ENCODE results near the gene CNTNAP5. TPM values are rescaled to one million over a fixed set of nuclear protein-coding genes. Genes with fewer than 3 reads are reported as not detected.

Gene CNTNAP5
- total RNA-seq, 1 experiment from 2014 or later, result not detected

DNA sequence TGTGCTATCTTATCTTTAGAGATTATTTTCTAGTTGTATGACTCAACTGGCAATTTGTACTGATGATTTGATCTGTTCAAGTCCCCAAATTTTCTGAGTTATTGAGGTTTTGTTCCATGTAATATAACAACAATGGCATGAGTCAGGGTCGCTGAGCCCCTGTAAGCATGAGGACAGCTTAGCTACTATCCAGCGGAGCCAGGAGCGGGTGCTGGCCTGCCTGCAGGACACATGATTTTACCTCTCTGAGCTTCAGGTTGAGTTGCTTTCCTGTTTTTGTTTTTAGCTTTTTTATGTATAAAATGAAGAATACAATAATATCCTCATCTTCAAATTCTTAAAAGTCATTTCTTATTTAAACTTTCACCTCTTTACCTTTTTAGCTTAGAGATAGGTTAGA lies 561.1 kb downstream of the CNTNAP5 start:
- in situ Hi-C loops (cut with HindIII; ENCODE audit: low pct_unique_long_range_greater_than_20kb, low sequenced_read_pairs), result no loop called here
- BruUV-seq (replicated peaks), result no TSS peak
- no peak for ATAC-seq

DNA sequence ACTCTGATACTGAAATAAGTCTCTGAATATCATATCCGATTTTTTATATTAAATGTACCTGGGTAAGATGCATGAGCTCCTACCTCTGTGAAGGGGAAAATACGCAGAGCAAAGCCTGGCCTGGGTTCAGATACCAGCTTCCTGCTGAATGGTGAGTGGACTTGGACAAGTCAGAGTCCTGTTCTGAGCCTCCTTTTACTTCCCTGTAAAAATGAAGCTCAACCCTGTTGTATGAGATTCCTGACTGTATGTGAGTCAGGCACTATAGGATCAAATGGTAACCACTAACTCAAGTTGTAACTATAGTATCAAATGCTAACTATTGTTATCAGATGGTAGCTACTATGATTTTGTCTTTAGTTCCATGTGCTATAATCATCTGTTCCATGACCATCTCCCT lies 561.7 kb downstream of the CNTNAP5 start:
- POLR2A ChIA-PET, result no interaction called here

More for the DNA sequence above, 561.1 kb downstream of the CNTNAP5 start:
- H3K27me3 ChIP-seq (ENCODE audit: control insufficient read depth, insufficient read depth, low read length), result no peaks in the 10 kb centered on the region
- no peak overlapping the region for H3K4me3 ChIP-seq (ENCODE audit: low read depth in 2 of 2, low read length in 2 of 2)
- H3K4me1 ChIP-seq (ENCODE audit: control insufficient read depth, insufficient read depth, low read length), result no peaks in the 10 kb centered on the region
- H3K36me3 ChIP-seq (ENCODE audit: control insufficient read depth, insufficient read depth, low read length), result no peaks in the 10 kb centered on the region
- ChIA-PET CTCF (no interaction called here), POLR2A (no interaction called here)
- H3K9me3 ChIP-seq (ENCODE audit: control insufficient read depth, insufficient read depth, low read depth, low read length), result no peaks in the 10 kb centered on the region
- TF ChIP-seq SIN3A (IDR thresholded peaks at IDR 0.05; ENCODE audit: borderline replicate concordance, insufficient read depth, low read depth, low read length) (no peak), TCF7L2 (IDR thresholded peaks at IDR 0.05; ENCODE audit: low read depth, low read length) (no peak), REST (IDR thresholded peaks at IDR 0.05; ENCODE audit: insufficient read depth in 1 of 2, low read depth in 2 of 2, low read length in 1 of 2) (no peak), CTCF (IDR thresholded peaks at IDR 0.05) (no peak), POLR2AphosphoS5 (IDR thresholded peaks at IDR 0.05; ENCODE audit: low read depth, low read length) (no peak)
- DNase-seq (ENCODE audit: low read depth, low spot score), result no peak
- intact Hi-C loops (cut with micrococcal nuclease; ENCODE audit: unreplicated experiment), result no loop called here
- H3K27ac ChIP-seq (ENCODE audit: low read length), result no peak overlapping the region

More for the DNA sequence above, 561.7 kb downstream of the CNTNAP5 start:
- no peaks in the 10 kb centered on the region for H3K36me3 ChIP-seq (ENCODE audit: control insufficient read depth, insufficient read depth, low read length)
- no TSS peak for BruUV-seq (replicated peaks)
- no peaks in the 10 kb centered on the region for H3K9me3 ChIP-seq (ENCODE audit: control insufficient read depth, insufficient read depth, low read depth, low read length)
- TF ChIP-seq REST (IDR thresholded peaks at IDR 0.05; ENCODE audit: insufficient read depth in 1 of 2, low read depth in 2 of 2, low read length in 1 of 2), result no peak
- no peak for TF ChIP-seq TCF7L2 (IDR thresholded peaks at IDR 0.05; ENCODE audit: low read depth, low read length)
- no peak for TF ChIP-seq POLR2AphosphoS5 (IDR thresholded peaks at IDR 0.05; ENCODE audit: low read depth, low read length)
- no peak for TF ChIP-seq SIN3A (IDR thresholded peaks at IDR 0.05; ENCODE audit: borderline replicate concordance, insufficient read depth, low read depth, low read length)
- no peak for TF ChIP-seq CTCF (IDR thresholded peaks at IDR 0.05)
- ATAC-seq (no peak), DNase-seq (ENCODE audit: low read depth, low spot score) (no peak)
- H3K4me1 ChIP-seq (ENCODE audit: control insufficient read depth, insufficient read depth, low read length), result no peaks in the 10 kb centered on the region
- no peaks in the 10 kb centered on the region for H3K27me3 ChIP-seq (ENCODE audit: control insufficient read depth, insufficient read depth, low read length)
- in situ Hi-C loops (cut with HindIII; ENCODE audit: low pct_unique_long_range_greater_than_20kb, low sequenced_read_pairs) (no loop called here), intact Hi-C loops (cut with micrococcal nuclease; ENCODE audit: unreplicated experiment) (no loop called here)
- CTCF ChIA-PET, result no interaction called here
- no peak overlapping the region for H3K27ac ChIP-seq (ENCODE audit: low read length)
- H3K4me3 ChIP-seq (ENCODE audit: low read depth in 2 of 2, low read length in 2 of 2), result no peak overlapping the region
